ENCODE data around the gene ABHD14A. TPM values are rescaled to one million over a fixed set of nuclear protein-coding genes. Genes with fewer than 3 reads are reported as not detected.
"Not testable (repeated sequence)": the region's sequence is repeated elsewhere in the genome, so short reads cannot be mapped to it uniquely, and the experiment has no call there.

Gene ABHD14A
- 10 to 100 TPM; 20.2 to 30.4 (median 25.9) TPM for polyA plus RNA-seq (ENCODE audit: insufficient read length in 4 of 4)

DNA sequence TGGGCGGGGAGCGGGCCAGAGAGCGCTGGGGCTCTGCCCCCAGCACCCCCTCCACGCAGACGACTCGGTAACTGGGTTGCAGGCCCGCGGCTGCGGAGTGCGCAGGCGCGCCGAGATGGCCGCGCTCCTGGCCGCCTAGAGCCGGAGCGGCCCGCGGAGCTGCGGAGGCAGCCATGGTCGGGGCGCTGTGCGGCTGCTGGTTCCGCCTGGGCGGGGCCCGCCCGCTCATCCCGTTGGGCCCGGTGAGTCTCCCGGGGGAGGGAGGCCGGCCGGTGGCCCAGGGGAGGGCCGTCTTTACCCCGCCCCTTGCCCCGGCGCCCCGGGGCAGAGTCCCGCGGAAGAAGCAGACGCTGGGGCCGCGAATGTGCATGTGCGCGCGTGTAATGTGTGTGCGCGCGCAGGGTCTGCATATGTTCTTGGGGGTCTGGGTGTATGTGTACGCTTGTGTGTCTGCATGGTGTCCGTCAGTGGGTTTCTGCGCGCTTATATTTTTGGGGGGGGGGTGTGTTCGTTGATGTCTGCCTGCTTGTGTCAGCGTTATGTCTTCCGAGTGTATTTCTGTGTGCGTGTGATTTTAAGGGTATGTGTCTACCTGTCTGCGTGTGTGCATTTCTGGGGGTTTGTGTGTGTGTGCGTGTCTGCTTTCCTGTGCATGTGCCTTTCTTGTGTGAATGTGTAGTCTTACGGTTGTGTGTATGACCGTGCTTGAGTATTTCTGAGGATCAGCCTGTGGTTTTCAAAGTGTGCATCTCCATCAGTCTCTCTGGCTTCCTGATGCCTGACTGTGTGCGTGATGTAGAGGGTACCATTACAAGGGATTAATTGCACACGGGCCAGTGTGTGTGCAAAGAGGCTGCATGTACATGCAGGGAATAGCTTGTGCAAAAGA lies at the start of gene ABHD14A:
TSS of gene ABHD14A (plus strand) at position 102 of the 889 bp plus-strand sequence. CDS start at position 174, 72 bp downstream.
- no peak for DNase-seq (ENCODE audit: low read depth in 4 of 4, low spot score in 3 of 4)

DNA sequence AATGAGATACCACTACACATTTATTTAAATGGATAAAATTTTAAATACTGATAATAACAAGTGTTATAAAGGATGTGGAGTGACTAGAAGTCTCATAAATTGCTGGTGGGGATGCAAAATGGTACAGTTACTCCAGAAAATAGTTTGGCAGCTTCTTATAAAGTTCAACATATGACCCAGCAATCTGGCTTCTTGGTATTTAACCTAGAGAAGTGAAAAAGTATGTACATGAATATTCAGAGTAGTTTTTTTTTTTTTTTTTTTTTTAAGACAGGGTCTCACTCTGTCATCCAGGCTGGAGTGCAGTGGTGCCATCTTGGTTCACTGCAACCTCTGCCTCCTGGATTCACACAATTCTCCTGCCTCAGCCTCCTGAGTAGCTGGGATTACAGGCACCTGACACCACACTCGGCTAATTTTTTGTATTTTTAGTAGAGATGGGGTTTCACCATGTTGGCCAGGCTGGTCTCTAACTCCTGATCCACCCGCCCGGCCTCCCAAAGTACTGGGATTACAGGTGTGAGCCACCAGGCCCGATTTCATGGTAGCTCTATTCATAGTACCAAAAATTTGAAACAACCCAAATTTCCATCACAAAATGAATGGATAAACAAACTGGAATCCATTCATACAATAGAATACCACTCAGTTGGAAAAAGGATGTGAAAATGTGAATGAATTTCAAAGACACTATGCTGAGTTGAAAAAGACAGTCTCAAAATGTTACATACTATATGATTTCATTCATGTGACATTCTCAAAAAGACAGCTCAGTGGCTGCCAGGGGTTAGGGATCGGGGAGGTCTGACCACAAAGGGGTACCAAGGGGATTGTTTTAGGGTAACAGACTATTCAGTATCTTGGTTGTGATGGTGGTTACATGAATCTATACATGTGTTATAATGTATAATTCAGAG lies 47.5 kb upstream of the ABHD14A start:
- DNase-seq (ENCODE audit: low read depth in 4 of 4, low spot score in 3 of 4) = no peak

DNA sequence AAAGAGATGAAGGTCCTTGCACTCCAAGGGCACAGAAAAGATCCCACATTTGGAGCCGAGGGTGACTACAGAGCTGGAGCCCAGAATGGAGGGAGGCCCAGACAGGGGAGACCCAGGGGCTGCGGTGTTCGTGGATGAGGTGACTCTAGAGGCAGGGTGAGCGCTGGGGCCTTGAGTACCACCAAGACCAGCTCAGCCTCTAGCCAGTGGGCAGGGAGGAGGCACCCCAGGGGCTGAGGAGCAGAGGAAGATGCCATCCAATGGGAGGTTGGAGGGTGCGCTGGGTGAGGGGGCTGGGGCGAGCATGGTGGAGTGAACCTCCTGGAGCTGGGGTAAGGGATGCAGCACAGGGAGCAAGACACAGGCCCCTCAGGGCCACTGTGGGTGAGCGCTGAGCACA lies 46.4 kb upstream of the ABHD14A start:
- DNase-seq (ENCODE audit: low read depth in 4 of 4, low spot score in 3 of 4) = no peak

DNA sequence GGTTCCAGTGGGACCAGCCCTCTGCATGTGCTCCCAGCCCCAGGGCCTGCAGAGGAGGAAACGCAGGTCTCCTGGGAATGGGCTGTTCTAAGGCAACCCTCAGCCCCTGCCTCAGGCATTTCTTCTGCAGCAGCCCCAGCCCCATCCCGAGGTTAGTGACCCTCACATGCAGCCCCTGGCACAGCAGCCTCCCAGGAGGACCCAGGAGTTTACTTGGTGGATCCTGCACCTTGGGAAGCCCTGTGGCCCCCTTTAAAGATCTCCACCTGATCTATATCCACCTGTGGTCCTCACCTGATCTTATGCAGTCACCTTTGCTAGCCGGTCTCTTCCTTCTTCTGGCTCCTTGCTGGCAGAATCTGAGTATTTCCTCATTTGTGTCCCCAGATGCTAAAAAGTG lies 45.9 kb upstream of the ABHD14A start:
- DNase-seq (ENCODE audit: low read depth in 4 of 4, low spot score in 3 of 4) = not testable (repeated sequence)

DNA sequence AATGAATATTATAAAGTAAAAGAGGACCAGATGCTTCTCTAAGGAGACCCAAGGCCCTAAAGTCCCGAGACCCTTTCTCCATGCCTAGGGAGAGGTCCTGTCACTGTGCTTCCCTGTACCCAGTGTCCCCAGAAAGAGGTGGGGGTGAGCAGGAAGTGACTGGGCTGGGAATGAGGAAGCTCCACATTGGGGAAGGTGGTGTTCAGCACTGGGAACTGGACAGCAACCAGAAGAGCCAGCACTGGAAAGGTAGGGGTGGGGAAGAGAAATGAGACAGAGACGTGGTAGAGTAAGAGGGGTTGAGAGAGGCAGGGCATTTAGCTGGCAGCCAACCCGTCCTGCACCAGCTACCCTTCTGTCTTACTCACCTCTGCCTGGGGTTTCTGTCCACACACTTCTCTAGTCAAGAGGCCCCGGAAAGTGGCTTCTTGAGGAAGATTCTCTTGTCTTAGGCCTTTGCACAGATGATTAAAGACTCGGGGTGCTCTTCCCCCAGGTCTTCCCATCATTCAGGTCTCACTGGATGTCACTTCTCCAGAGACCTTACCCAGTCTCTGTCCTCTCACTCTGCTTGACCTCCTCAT lies 45.4 kb upstream of the ABHD14A start:
- DNase-seq (ENCODE audit: low read depth in 4 of 4, low spot score in 3 of 4) = no peak

DNA sequence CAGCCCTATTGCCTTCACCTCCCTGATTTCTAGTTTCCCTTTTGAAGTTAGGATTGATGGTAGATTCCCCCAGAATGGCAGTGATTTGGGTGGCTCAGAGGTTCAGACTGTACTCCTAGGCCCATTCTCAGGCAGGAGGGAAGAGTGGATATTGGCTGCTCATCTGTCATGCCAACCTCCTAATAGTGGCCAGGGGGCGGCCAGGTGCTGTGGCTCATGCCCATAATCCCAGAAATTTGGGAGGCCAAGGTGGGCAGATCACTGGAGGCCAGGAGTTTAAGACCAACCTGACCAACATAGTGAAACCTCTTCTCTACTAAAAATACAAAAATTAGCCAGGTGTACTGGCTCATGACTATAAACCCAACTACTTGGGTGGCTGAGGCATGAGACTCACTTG lies 44.4 kb upstream of the ABHD14A start:
- DNase-seq (ENCODE audit: low read depth in 4 of 4, low spot score in 3 of 4) = no peak

DNA sequence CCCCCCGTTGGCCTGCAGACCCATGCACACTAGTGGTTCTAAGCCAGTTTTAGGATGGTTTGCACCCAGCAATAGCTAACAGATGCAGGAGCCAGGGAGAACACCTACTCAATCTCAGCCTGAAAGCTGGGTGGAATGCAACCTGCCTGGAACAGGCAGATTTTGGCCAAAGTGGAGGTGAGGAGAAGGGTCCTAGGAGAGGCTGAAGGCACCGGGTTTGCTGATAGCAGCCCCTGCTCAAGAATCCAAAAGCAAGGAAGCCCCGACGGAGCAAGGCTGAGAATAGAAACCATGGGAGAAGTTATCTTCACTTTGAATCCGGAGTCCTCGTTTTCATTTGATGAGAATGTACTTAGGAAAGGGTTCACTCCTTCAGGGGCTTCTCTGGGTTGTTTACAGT lies 43.1 kb upstream of the ABHD14A start:
- DNase-seq (ENCODE audit: low read depth in 4 of 4, low spot score in 3 of 4) = no peak

DNA sequence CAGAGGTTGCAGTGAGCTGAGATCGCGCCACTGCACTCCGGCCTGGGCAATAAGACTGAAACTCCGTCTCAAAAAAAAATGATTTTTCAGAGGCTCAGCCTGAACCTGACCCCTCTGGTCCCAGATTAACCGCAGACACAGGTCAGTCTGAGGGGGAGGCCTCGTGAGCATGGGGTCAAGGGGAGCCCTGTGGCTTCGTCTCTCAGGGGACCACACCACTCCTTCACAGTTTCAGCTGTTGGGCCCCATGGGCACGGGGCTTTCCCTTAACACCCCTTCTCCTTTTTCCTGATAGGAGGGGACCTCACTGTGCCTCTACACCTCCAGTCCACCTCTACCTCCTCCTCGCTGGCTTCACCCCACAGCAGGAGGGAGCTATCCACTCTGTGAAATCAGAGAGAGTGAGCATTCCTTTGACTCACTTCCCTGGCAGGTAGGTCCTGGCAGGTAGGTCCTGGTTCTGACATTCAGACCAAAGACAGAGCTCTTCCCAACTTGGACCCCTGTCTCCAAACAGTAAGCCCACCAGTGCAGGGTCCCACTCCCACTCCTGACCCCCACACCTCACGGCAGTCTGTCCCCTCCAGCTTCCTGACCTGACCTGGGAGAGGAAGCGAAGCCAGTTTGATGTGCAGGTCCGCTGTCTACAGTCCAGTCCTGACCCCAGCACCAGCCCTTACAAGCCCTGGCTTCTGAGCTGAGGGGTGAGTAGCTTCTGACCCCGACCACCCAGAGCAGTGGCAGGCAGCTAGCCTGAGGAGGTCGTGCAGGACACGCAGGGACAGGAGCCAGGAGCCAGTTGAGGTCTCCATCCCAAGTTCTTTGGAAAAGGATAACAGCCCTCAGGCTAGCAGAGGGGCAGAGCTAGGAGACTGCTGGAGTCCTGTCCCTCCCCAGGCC lies 42.1 kb upstream of the ABHD14A start:
- no peak for DNase-seq (ENCODE audit: low read depth in 4 of 4, low spot score in 3 of 4)

DNA sequence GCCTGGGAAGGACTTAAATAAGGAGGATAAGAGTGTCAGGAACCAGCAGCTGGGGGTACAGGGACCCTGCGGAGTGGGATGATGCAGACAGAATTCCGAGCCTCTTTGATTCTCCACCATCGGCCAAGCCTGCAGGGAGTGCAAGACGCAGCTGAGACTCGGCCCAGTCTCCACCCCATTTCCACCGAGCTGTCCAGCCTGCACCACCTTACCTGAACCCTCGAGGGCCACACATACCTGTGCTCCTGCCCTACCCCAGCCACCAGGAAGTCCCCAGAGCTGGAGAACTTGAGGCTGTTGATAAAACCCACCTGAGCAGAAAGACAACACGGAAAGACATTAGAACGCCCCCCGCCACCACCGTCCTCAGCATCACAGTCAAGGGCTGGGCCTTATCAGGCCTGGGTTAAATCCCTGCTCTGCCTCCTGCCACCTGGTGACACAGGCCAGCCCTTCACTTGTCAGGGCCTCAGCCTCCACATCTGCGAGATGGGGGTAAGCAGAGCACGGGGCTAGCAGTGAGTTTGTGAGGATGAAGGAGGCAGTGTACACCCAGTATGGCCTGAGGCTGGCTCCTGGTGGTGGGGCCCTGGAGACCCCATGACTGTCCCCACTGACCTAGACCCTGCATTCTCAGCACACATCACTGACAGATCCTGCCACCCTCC lies 41.3 kb upstream of the ABHD14A start:
- no peak for DNase-seq (ENCODE audit: low read depth in 4 of 4, low spot score in 3 of 4)

DNA sequence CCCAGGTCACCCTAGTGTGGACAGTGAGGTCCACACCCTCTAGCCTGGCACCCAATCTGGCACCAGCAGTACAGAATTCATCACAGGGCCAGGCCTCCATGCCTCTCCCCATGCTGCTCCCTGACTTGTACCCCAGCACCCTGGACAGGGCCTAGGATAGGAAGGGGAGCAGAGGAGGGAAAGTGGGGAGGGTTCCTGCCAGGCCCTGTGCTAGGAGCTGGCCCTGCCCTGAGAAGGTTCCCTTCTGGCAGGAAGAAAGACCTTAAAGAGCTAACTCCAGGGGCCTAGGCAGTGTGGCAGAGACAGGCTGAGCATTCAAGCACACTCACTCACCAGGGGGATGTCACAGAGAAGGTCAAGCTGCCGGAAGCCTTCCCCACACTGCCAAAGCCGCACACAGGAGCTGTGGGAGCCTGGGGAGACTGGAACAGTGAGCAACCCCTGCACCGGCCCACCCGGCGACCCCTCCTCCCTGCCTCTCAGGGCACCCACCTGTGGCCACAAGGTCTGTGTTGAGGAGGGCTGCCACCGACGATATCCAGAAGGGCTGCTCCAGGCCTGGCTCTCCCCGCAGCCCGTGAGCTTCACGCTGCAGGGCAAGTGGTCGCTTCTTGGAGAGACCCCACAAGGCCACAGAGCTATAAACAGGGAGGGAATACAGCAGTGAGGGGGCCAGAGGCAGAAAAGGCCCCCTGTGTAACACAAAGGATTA lies 40.6 kb upstream of the ABHD14A start:
- DNase-seq (ENCODE audit: low read depth in 4 of 4, low spot score in 3 of 4) = no peak

DNA sequence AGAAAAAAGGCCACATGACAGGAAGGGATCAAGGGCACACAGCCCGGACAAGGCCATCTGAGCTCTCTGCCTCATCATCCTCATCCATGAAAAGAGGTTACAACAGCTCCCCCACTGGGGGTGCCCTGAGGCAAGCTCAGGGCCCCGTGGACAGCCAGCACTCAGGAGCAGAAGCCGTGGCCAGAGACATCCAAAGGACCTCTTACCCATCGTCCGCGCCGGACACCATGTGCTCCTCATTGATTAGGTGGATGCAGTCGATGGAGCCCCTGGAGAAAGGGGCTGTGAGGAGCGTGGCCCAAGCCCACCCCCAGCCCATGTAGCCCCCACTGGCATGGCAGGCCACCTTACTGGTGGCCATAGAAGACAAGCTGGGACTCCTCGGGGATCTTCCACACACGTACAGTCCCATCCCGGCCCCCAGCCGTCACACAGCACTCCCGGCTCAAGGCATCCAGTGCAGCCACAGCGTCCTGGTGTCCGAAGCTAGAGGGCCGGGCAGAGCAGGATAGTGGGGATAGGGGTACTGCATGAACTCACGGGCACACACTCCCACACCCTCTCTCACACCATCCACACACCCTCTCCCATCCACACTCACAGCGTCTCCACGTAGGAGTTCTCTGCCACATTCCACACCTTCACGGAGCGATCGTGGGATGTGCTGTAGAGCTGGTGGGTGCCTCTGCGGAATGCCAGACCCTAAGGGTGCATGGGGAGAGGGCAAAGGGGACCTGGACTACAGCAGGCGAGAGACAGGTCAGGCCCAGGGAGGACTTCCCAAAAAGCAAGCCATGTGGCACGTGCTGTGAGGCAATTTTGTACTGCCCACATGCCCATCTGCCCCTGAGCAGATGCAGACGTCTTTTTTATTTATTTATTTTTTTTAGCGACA lies 39.6 kb upstream of the ABHD14A start:
- DNase-seq (ENCODE audit: low read depth in 4 of 4, low spot score in 3 of 4) = no peak

DNA sequence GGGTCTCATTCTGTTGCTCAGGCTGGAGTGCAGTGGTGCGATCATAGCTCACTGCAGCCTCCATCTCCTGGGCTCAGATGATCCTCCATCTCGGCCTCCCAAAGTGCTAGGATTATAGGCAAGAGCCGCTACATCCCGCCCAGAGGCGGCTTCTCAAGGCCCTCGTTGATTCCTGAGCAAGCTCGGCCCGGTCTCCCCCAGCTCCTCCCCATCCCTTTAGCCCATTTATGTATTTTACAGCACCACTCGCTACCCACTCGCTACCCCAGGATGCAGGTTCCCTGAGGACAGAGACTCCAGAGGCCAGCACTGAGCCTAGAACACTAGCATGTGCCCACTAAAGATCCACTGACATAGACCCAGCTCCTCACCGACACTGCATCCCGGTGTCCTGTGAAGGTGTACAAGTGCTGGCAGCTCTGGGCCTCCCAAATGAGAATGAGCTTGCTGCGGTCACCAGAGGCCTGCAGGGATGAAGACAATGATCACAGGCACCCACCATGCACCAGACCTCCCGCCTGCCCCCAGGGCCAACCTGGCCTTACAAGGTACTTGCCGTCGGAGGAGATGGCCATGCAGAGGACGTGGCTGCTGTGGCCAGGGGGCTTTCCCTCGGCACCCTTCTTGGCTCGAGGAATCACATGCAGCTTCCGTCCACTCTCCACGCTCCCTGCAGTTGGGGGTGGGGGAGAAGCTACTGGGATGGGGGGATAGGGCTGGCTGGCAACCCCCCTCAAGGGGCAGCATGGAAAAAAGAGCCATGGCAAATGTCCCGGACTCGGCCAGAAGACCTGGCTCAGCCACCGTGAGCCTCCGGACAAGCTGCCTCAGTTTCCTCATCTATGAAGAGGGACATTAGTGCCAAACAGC lies 38.7 kb upstream of the ABHD14A start:
- no peak for DNase-seq (ENCODE audit: low read depth in 4 of 4, low spot score in 3 of 4)

DNA sequence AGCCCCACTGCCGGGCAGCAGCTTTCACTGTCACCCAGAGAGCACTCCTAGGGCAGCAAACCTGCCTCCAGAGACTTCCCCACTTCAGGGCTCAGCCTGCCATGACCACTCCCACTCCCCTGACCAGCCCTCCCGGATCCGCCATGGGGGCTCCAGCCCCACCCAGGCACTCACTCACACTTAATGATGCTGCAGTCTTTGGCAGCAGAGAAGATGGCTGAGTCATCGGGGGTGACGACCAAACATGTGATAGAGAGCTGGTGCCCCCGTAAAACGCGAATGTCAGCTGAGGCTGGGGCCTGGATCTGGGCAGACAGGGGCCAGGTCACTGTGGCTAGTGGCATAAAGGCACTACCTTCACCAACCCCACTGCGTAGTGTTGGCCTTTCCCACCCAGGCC lies 37.9 kb upstream of the ABHD14A start:
- DNase-seq (ENCODE audit: low read depth in 4 of 4, low spot score in 3 of 4) = no peak

DNA sequence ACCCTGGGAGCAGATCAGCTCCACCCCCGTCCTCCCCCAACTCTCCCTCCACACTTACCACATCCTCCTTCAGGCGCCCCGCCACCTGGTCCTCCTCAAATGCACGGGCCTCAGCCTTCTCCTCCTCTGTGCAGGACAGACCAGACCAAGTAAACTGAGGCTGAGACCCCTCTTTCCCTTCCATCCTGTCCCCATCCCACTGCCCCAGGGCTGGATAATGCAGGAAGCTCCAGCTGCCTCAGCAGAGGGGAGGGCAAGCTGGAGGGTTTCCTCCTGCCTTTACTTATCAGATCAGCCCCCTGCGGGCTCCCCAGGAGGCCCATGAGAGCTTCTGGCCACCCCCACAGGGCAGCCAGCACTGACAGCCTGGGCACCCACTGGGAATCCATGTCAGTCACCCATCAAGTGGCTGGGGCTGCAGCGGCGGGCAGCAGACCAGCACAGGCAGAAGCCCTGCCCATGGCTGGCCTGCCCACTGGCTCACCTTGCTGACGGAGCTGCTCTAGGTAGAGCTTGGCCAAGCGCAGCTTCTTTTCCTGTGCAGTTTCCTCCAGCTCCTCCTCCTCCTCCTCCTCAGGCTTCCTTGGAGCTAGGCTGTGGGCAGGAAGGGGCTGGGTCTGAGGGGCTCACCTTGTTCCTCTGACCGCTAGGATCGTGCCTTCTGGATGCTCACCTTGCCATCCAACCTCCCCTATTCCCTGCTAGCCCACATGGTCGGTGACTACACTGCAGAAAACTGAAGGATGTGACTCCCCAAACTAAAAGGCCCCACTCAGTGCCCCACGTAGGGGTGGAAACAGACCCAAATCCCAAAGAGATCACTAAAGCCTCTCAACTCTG lies 37.0 kb upstream of the ABHD14A start:
- no peak for DNase-seq (ENCODE audit: low read depth in 4 of 4, low spot score in 3 of 4)

DNA sequence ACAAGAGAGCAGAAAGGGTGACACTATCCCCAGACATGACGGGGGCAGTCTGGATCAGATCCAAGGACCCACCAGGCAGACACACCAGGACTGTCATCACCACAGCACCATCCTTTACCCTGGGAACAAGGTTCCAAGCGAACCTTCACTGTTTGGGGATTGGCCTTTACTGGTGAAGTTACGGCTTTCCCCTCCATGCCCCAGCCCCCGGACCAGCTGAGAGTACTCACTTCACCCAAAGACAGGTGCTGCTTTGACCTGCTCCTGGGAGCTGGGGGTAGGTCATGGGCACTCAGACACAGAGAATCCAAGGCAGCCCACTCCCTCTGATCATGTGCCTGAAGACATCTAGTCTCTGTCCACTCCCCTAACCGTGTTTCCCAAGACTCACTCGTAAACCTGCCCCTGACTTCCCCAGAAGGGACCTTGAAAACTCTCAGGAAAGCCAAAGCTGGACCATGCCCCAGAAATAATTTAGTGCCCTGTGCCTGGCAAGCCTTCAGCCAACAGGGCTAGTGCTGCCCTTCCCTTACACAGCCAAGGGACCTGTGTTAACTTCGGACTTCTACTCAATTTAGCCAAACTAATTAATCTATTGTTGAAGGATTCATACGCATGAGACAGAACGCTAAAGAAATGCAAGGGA lies 36.0 kb upstream of the ABHD14A start:
- DNase-seq (ENCODE audit: low read depth in 4 of 4, low spot score in 3 of 4) = no peak

All from left renal pelvis (tissue), 4 donors.